ENCODE data around the gene DCC.

Gene DCC

GRCh38 chr18:52582061-52582460 is 242.1 kb downstream of the DCC start:
- no peak overlapping the region for H3K4me3 ChIP-seq (ENCODE audit: low read depth, low read length)
- no peak for TF ChIP-seq CTCF (IDR thresholded peaks at IDR 0.05; ENCODE audit: insufficient read depth, low read depth, low read length, missing control alignments)
- DNase-seq (ENCODE audit: low read depth): no peak

- DNase-seq (ENCODE audit: low read depth): no peak
- TF ChIP-seq CTCF (IDR thresholded peaks at IDR 0.05; ENCODE audit: insufficient read depth, low read depth, low read length, missing control alignments): no peak
- H3K4me3 ChIP-seq (ENCODE audit: low read depth, low read length): no peak overlapping the region
Measured at GRCh38 chr18:52582516-52582915, 242.5 kb downstream of the DCC start.

GRCh38 chr18:52588931-52589330 is 248.9 kb downstream of the DCC start:
- no peak for TF ChIP-seq CTCF (IDR thresholded peaks at IDR 0.05; ENCODE audit: insufficient read depth, low read depth, low read length, missing control alignments)
- H3K4me3 ChIP-seq (ENCODE audit: low read depth, low read length): no peak overlapping the region
- DNase-seq (ENCODE audit: low read depth): no peak

- H3K4me3 ChIP-seq (ENCODE audit: low read depth, low read length): no peak overlapping the region
- DNase-seq (ENCODE audit: low read depth): no peak
- TF ChIP-seq CTCF (IDR thresholded peaks at IDR 0.05; ENCODE audit: insufficient read depth, low read depth, low read length, missing control alignments): no peak
Measured at GRCh38 chr18:52596748-52597435, 256.9 kb downstream of the DCC start.

GRCh38 chr18:52598921-52599320 is 258.9 kb downstream of the DCC start:
- no peak for TF ChIP-seq CTCF (IDR thresholded peaks at IDR 0.05; ENCODE audit: insufficient read depth, low read depth, low read length, missing control alignments)
- DNase-seq (ENCODE audit: low read depth): no peak

GRCh38 chr18:52602820-52603219 is 262.8 kb downstream of the DCC start:
- no peak overlapping the region for H3K4me3 ChIP-seq (ENCODE audit: low read depth, low read length)
- no peak for DNase-seq (ENCODE audit: low read depth)
- no peak for TF ChIP-seq CTCF (IDR thresholded peaks at IDR 0.05; ENCODE audit: insufficient read depth, low read depth, low read length, missing control alignments)

More at GRCh38 chr18:52598921-52599320, 258.9 kb downstream of the DCC start:
- no peak overlapping the region for H3K4me3 ChIP-seq (ENCODE audit: low read depth, low read length)

GRCh38 chr18:52605345-52605744 is 265.3 kb downstream of the DCC start:
- no peak for TF ChIP-seq CTCF (IDR thresholded peaks at IDR 0.05; ENCODE audit: insufficient read depth, low read depth, low read length, missing control alignments)
- DNase-seq (ENCODE audit: low read depth): no peak
- no peak overlapping the region for H3K4me3 ChIP-seq (ENCODE audit: low read depth, low read length)

Data from GM12865 (cell line).